ENCODE results near the gene TLR2. TPM values are rescaled to one million over a fixed set of nuclear protein-coding genes. Genes with fewer than 3 reads are reported as not detected.
A peak's percentile ranks its signal among the peaks of the same experiment; 100 is the strongest.

TLR2 gene
- total RNA-seq, 1 donor from 2014 or later = 8.8 TPM

GRCh38 chr4:153728660-153729059 is 44.6 kb downstream of the TLR2 start:
- no peak for DNase-seq (ENCODE audit: extremely low read depth, low read depth, low spot score)

- no peak for DNase-seq (ENCODE audit: extremely low read depth, low read depth, low spot score)
Observed at GRCh38 chr4:153729895-153730294, 45.8 kb downstream of the TLR2 start.

GRCh38 chr4:153731239-153731638 is 47.2 kb downstream of the TLR2 start:
- DNase-seq (ENCODE audit: extremely low read depth, low read depth, low spot score) = no peak

- DNase-seq (ENCODE audit: extremely low read depth, low read depth, low spot score) = no peak
Observed at GRCh38 chr4:153733751-153734448, 49.8 kb downstream of the TLR2 start.

GRCh38 chr4:153735906-153736461 is 51.9 kb downstream of the TLR2 start:
- DNase-seq (ENCODE audit: extremely low read depth, low read depth, low spot score) = no peak

- DNase-seq (ENCODE audit: extremely low read depth, low read depth, low spot score) = no peak
Observed at GRCh38 chr4:153741541-153741940, 57.5 kb downstream of the TLR2 start.

- no peak for DNase-seq (ENCODE audit: extremely low read depth, low read depth, low spot score)
Observed at GRCh38 chr4:153745651-153746050, 61.6 kb downstream of the TLR2 start.

- no peak for DNase-seq (ENCODE audit: extremely low read depth, low read depth, low spot score)
Observed at GRCh38 chr4:153747406-153747955, 63.4 kb downstream of the TLR2 start.

GRCh38 chr4:153748378-153748777 is 64.3 kb downstream of the TLR2 start:
- no peak for DNase-seq (ENCODE audit: extremely low read depth, low read depth, low spot score)

GRCh38 chr4:153750197-153750817 is 66.2 kb downstream of the TLR2 start:
- DNase-seq (ENCODE audit: extremely low read depth, low read depth, low spot score) = peak; percentile 34

GRCh38 chr4:153755186-153755585 is 71.1 kb downstream of the TLR2 start:
- DNase-seq (ENCODE audit: extremely low read depth, low read depth, low spot score) = no peak

Other genes with a start within 250 kb of the TLR2 start
- gene TMEM131L, start 217.9 kb upstream of the TLR2 start, total RNA-seq = 18.4 and 18.8 TPM in 2 replicates
- gene RNF175, start 75.7 kb downstream of the TLR2 start, total RNA-seq = not detected in 2 replicates
- not detected in 2 replicates for gene SFRP2, start 104.8 kb downstream of the TLR2 start, total RNA-seq

All from glomerular endothelial cell (primary cell).